Measurements from ENCODE around the gene SYNPO2L. TPM values are rescaled to one million over a fixed set of nuclear protein-coding genes. Genes with fewer than 3 reads are reported as not detected.

The SYNPO2L gene
- total and polyA plus RNA-seq, 9 of the 15 experiments (the other 6 are each of a cell fraction or from before 2014, with no cell fraction given): 0.03 to 0.07 TPM; not detected in 7

DNA sequence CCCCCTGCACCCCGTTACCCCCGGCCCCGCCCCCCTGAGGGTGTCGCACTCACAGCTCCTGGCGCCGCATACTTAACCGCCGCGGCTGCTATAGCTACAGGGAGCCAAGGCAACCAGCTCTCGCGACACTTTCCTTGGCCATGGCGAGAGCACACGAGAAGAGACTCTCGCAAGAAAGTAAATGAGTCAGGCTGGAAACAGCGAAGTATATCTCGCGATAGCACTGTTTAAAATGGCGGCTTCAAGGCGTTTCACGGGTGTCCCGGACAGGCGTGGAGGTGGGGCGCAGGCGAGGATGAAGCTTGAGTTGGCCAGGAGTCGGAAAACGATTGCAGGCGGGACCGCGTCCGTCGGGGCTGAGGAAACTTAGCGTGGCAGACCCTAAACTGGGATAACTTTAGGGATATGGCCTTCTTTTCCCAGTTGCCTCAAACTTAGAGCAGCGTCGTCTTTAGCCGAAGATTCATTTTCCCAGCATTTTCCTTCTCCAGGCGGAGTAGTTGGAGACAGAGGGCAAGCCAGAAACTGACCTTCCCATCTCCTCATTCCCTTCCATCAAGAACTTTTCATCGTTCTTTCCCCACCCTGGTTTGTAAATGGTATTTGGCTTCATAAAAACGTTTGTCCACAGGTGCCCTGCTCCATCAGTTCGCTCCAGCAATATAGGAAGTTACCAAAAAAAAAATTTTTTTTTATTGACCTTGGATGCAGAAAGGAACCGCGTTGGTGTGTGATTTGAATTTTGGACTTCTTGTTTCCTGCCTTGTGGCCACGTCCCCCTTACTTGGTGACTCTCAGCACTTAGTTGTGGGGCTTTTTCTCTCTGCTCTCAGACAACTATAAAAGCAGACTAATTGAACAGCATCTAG lies 29.7 kb downstream of the SYNPO2L start (continued):
- TF ChIP-seq, protein P1, sequence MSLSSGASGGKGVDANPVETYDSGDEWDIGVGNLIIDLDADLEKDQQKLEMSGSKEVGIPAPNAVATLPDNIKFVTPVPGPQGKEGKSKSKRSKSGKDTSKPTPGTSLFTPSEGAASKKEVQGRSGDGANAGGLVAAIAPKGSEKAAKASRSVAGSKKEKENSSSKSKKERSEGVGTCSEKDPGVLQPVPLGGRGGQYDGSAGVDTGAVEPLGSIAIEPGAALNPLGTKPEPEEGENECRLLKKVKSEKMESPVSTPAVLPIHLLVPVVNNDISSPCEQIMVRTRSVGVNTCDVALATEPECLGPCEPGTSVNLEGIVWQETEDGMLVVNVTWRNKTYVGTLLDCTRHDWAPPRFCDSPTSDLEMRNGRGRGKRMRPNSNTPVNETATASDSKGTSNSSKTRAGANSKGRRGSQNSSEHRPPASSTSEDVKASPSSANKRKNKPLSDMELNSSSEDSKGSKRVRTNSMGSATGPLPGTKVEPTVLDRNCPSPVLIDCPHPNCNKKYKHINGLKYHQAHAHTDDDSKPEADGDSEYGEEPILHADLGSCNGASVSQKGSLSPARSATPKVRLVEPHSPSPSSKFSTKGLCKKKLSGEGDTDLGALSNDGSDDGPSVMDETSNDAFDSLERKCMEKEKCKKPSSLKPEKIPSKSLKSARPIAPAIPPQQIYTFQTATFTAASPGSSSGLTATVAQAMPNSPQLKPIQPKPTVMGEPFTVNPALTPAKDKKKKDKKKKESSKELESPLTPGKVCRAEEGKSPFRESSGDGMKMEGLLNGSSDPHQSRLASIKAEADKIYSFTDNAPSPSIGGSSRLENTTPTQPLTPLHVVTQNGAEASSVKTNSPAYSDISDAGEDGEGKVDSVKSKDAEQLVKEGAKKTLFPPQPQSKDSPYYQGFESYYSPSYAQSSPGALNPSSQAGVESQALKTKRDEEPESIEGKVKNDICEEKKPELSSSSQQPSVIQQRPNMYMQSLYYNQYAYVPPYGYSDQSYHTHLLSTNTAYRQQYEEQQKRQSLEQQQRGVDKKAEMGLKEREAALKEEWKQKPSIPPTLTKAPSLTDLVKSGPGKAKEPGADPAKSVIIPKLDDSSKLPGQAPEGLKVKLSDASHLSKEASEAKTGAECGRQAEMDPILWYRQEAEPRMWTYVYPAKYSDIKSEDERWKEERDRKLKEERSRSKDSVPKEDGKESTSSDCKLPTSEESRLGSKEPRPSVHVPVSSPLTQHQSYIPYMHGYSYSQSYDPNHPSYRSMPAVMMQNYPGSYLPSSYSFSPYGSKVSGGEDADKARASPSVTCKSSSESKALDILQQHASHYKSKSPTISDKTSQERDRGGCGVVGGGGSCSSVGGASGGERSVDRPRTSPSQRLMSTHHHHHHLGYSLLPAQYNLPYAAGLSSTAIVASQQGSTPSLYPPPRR (CRISPR knock-in tag; IDR thresholded peaks at IDR 0.05; ENCODE audit: borderline replicate concordance): no peak
- no peak for TF ChIP-seq HDAC6 (IDR thresholded peaks at IDR 0.05; ENCODE audit: low read depth, low read length)
- TF ChIP-seq BACH1 (tag; IDR thresholded peaks at IDR 0.05): no peak
- TF ChIP-seq, protein P2, sequence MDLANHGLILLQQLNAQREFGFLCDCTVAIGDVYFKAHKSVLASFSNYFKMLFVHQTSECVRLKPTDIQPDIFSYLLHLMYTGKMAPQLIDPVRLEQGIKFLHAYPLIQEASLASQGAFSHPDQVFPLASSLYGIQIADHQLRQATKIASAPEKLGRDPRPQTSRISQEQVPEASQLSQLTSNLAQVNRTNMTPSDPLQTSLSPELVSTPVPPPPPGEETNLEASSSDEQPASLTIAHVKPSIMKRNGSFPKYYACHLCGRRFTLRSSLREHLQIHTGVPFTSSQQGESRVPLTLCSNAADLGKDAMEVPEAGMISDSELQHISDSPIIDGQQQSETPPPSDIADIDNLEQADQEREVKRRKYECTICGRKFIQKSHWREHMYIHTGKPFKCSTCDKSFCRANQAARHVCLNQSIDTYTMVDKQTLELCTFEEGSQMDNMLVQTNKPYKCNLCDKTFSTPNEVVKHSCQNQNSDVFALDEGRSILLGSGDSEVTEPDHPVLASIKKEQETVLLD (IDR thresholded peaks at IDR 0.05): peak; percentile 94
- TF ChIP-seq PRPF4 (IDR thresholded peaks at IDR 0.05; ENCODE audit: insufficient read depth, low read depth, low read length, poor library complexity, severe bottlenecking): no peak
- TF ChIP-seq, protein P3, sequence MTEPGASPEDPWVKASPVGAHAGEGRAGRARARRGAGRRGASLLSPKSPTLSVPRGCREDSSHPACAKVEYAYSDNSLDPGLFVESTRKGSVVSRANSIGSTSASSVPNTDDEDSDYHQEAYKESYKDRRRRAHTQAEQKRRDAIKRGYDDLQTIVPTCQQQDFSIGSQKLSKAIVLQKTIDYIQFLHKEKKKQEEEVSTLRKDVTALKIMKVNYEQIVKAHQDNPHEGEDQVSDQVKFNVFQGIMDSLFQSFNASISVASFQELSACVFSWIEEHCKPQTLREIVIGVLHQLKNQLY (CRISPR knock-in tag; conservative IDR thresholded peaks at IDR 0.05): no peak
- no peak for TF ChIP-seq ARID2 (IDR thresholded peaks at IDR 0.05)
- no peak for TF ChIP-seq SRSF3 (IDR thresholded peaks at IDR 0.05; ENCODE audit: insufficient read depth, low read length)
- no peak for TF ChIP-seq ZNF584 (CRISPR knock-in tag; IDR thresholded peaks at IDR 0.05; ENCODE audit: low read depth)
- TF ChIP-seq FOXM1 (IDR thresholded peaks at IDR 0.05; ENCODE audit: low read depth): no peak
- no peak; the same call in 1 of the 2 replicates for TF ChIP-seq FOXM1 (CRISPR knock-in tag; IDR thresholded peaks at IDR 0.05; ENCODE audit: low read depth)
- TF ChIP-seq COPS2 (conservative IDR thresholded peaks at IDR 0.05): no peak
- peak; percentile 93 for TF ChIP-seq POLR2H (tag; IDR thresholded peaks at IDR 0.05; ENCODE audit: low read depth)
- TF ChIP-seq, protein P4, sequence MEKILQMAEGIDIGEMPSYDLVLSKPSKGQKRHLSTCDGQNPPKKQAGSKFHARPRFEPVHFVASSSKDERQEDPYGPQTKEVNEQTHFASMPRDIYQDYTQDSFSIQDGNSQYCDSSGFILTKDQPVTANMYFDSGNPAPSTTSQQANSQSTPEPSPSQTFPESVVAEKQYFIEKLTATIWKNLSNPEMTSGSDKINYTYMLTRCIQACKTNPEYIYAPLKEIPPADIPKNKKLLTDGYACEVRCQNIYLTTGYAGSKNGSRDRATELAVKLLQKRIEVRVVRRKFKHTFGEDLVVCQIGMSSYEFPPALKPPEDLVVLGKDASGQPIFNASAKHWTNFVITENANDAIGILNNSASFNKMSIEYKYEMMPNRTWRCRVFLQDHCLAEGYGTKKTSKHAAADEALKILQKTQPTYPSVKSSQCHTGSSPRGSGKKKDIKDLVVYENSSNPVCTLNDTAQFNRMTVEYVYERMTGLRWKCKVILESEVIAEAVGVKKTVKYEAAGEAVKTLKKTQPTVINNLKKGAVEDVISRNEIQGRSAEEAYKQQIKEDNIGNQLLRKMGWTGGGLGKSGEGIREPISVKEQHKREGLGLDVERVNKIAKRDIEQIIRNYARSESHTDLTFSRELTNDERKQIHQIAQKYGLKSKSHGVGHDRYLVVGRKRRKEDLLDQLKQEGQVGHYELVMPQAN (IDR thresholded peaks at IDR 0.05; ENCODE audit: borderline replicate concordance): peak; percentile 14; the same call in 1 of the 2 replicates
- peak; percentile 20 to 22; a peak in 1 of 4 replicates for TF ChIP-seq SIX5 (IDR thresholded peaks at IDR 0.05; ENCODE audit: borderline replicate concordance in 1 of 2, insufficient read depth in 1 of 2, low read depth in 1 of 2, low read length in 2 of 2)
- no peak for TF ChIP-seq ZNF274 (IDR thresholded peaks at IDR 0.05; ENCODE audit: borderline replicate concordance, low read depth, low read length)
